GM12874 (cell line): ENCODE measurements around the gene ACSL5.

Source experiments
- CTCF ChIP-seq: IDR thresholded peaks from 2 replicates; pipeline ENCODE4 v1.5.1; 2011; ENCODE audit warnings: low read depth, mild to moderate bottlenecking, control low read depth, low read length, moderate library complexity; ENCODE audit not compliant: insufficient read depth

ACSL5 gene

GRCh38 chr10:112454910-112455779 lies 81.2 kb downstream of the ACSL5 start:
- TF ChIP-seq CTCF: no peak

- TF ChIP-seq CTCF: peak; percentile 12; the same call in 1 of the 2 replicates
Observed at GRCh38 chr10:112456533-112456932, 82.6 kb downstream of the ACSL5 start.

- TF ChIP-seq CTCF: no peak
Observed at GRCh38 chr10:112460366-112460765, 86.5 kb downstream of the ACSL5 start.

GRCh38 chr10:112461029-112461887 lies 87.3 kb downstream of the ACSL5 start:
- no peak for TF ChIP-seq CTCF

- TF ChIP-seq CTCF: no peak
Observed at GRCh38 chr10:112465299-112465883, 91.5 kb downstream of the ACSL5 start.

- no peak for TF ChIP-seq CTCF
Observed at GRCh38 chr10:112466802-112467201, 92.9 kb downstream of the ACSL5 start.

- no peak for TF ChIP-seq CTCF
Observed at GRCh38 chr10:112467541-112468075, 93.7 kb downstream of the ACSL5 start.
